OCI-LY3 (cell line): ENCODE measurements around the gene LRRN2.

Experiments used
- H2AFZ ChIP-seq: fragments of 200-600, 300-600 bp; shearing (Covaris generic); 2 replicates; pipeline ENCODE4 v1.6.0; 2014; ENCODE audit warnings: antibody characterized with exemption, low read depth, low read length
- H3K27ac ChIP-seq: fragments of 200-600, 300-600 bp; sonication (generic); 2 replicates; pipeline ENCODE4 v1.5.1; 2014; ENCODE audit warnings: mild to moderate bottlenecking, low read length, moderate library complexity, mixed read lengths
- H3K27me3 ChIP-seq: fragments of 200-600, 300-600 bp; sonication (generic); 2 replicates; pipeline ENCODE4 v1.6.1; 2014; ENCODE audit warnings: low read depth, low read length, mixed read lengths
- H3K36me3 ChIP-seq: fragments of 200-600, 300-600 bp; sonication (generic); replicated peaks from 2 replicates; pipeline ENCODE3; 2014; ENCODE audit warnings: low read depth, low read length, mixed read lengths
- H3K4me1 ChIP-seq: fragments of 300-600, 200-600 bp; sonication (generic); 2 replicates; pipeline ENCODE4 v1.6.1; 2014; ENCODE audit warnings: low read length, mixed read lengths
- H3K4me2 ChIP-seq: fragments of 200-600, 300-600 bp; sonication (generic); 2 replicates; pipeline ENCODE4 v1.6.1; 2014; ENCODE audit warnings: low read length, mixed read lengths
- H3K4me3 ChIP-seq: fragments of 300-600, 200-600 bp; sonication (generic); 2 replicates; pipeline ENCODE4 v1.5.1; 2014; ENCODE audit warnings: antibody characterized with exemption, mild to moderate bottlenecking, low read length, moderate library complexity
- H3K79me2 ChIP-seq: fragments of 300-600, 200-600 bp; shearing (Covaris generic); 2 replicates; pipeline ENCODE4 v1.6.1; 2014; ENCODE audit warnings: mild to moderate bottlenecking, low read length, mixed read lengths
- H3K9ac ChIP-seq: fragments of 300-600, 200-600 bp; shearing (Covaris generic); 2 replicates; pipeline ENCODE4 v1.6.0; 2014; ENCODE audit warnings: mild to moderate bottlenecking, low read length, moderate library complexity
- H3K9me3 ChIP-seq: fragments of 200-600, 300-600 bp; shearing (Covaris generic); 2 replicates; pipeline ENCODE4 v1.6.1; 2014; ENCODE audit warnings: low read length, mixed read lengths; ENCODE audit not compliant: insufficient read depth
- H4K20me1 ChIP-seq: fragments of 200-600, 300-600 bp; sonication (generic); 2 replicates; pipeline ENCODE4 v1.6.1; 2016; ENCODE audit warnings: low read length, mixed read lengths; ENCODE audit not compliant: insufficient read depth
- CTCF ChIP-seq: fragments of 200-600, 300-600 bp; sonication (generic); IDR thresholded peaks from 2 replicates; pipeline ENCODE4 v1.5.1; 2014; ENCODE audit warnings: antibody characterized with exemption, low read length, low read depth
- EZH2phosphoT487 ChIP-seq: fragments of 200-600 bp; shearing (Covaris generic); IDR thresholded peaks from 2 replicates; pipeline ENCODE4 v1.6.1; 2018; ENCODE audit warnings: antibody characterized with exemption, mixed run types, low read depth

The LRRN2 gene

GRCh38 chr1:204647114-204647804 lies 38.3 kb downstream of the LRRN2 start:
- peaks cover 10% of the 10 kb centered on the region for H3K4me1 ChIP-seq
- peak overlapping the region; percentile 33 for H3K4me2 ChIP-seq
- peaks cover 34% of the 10 kb centered on the region; the same call in 1 of the 2 replicates for H3K27me3 ChIP-seq
- H3K27ac ChIP-seq: no peak overlapping the region
- TF ChIP-seq CTCF (no peak), EZH2phosphoT487 (no peak)
- H3K9ac ChIP-seq: no peak overlapping the region
- H3K4me3 ChIP-seq: no peak overlapping the region
- no peaks in the 10 kb centered on the region for H3K79me2 ChIP-seq
- H3K9me3 ChIP-seq: no peaks in the 10 kb centered on the region
- H3K36me3 ChIP-seq: no peaks in the 10 kb centered on the region
- H4K20me1 ChIP-seq: peaks cover 18% of the 10 kb centered on the region; the same call in 1 of the 2 replicates
- no peak overlapping the region for H2AFZ ChIP-seq

GRCh38 chr1:204645666-204646065 lies 39.9 kb downstream of the LRRN2 start:
- peaks cover 10% of the 10 kb centered on the region for H3K4me1 ChIP-seq
- H3K4me3 ChIP-seq: no peak overlapping the region
- peaks cover 33% of the 10 kb centered on the region; the same call in 1 of the 2 replicates for H3K27me3 ChIP-seq
- H4K20me1 ChIP-seq: peaks cover 18% of the 10 kb centered on the region
- H3K27ac ChIP-seq: no peak overlapping the region
- no peak overlapping the region for H3K4me2 ChIP-seq
- no peaks in the 10 kb centered on the region for H3K36me3 ChIP-seq
- no peak for TF ChIP-seq CTCF
- no peak for TF ChIP-seq EZH2phosphoT487
- H3K79me2 ChIP-seq: no peaks in the 10 kb centered on the region
- no peak overlapping the region for H3K9ac ChIP-seq
- no peaks in the 10 kb centered on the region for H3K9me3 ChIP-seq
- no peak overlapping the region for H2AFZ ChIP-seq

GRCh38 chr1:204645251-204645650 lies 40.3 kb downstream of the LRRN2 start:
- peaks cover 10% of the 10 kb centered on the region for H3K4me1 ChIP-seq
- no peak overlapping the region for H3K4me2 ChIP-seq
- H3K36me3 ChIP-seq: no peaks in the 10 kb centered on the region
- no peak overlapping the region for H2AFZ ChIP-seq
- H3K9me3 ChIP-seq: no peaks in the 10 kb centered on the region
- peaks cover 31% of the 10 kb centered on the region; the same call in 1 of the 2 replicates for H3K27me3 ChIP-seq
- no peak overlapping the region for H3K4me3 ChIP-seq
- H4K20me1 ChIP-seq: peaks cover 18% of the 10 kb centered on the region
- TF ChIP-seq CTCF (no peak), EZH2phosphoT487 (no peak)
- no peaks in the 10 kb centered on the region for H3K79me2 ChIP-seq
- H3K9ac ChIP-seq: no peak overlapping the region
- no peak overlapping the region for H3K27ac ChIP-seq

GRCh38 chr1:204643503-204643902 lies 42.0 kb downstream of the LRRN2 start:
- no peak for TF ChIP-seq CTCF
- Histone ChIP-seq H3K4me3 (no peak overlapping the region), H3K79me2 (no peaks in the 10 kb centered on the region), H3K9me3 (no peaks in the 10 kb centered on the region), H3K36me3 (no peaks in the 10 kb centered on the region), H3K4me1 (peaks cover 10% of the 10 kb centered on the region), H3K9ac (no peak overlapping the region), H3K27ac (no peak overlapping the region), H3K4me2 (no peak overlapping the region), H3K27me3 (peaks cover 31% of the 10 kb centered on the region; the same call in 1 of the 2 replicates), H4K20me1 (peaks cover 7% of the 10 kb centered on the region), H2AFZ (no peak overlapping the region)
